Renal pelvis (tissue), 4 donors: ENCODE results near the gene PEPD. TPM values are rescaled to one million over a fixed set of nuclear protein-coding genes. Genes with fewer than 3 reads are reported as not detected.

ENCODE experiments used
- DNase-seq: peaks from one replicate; pipeline ENCODE4 v3.0.0-alpha.2; 2013
- polyA plus RNA-seq, 3 donors: library from polyadenylated mRNA; unstranded; fragments of 120-200 nt; gene quantifications; one replicate each; pipeline ENCODE4 v1.2.1, GENCODE V29; 2013; ENCODE audit not compliant: insufficient read length in 3 of 3

The PEPD gene
- polyA plus RNA-seq, 3 donors: 105 to 120 (median 116) TPM

GRCh38 chr19:33408538-33409434, 112.8 kb downstream of the PEPD start:
- no peak for DNase-seq

GRCh38 chr19:33408116-33408515, 113.5 kb downstream of the PEPD start:
- DNase-seq: no peak

- no peak for DNase-seq
Observed at GRCh38 chr19:33407716-33408115, 113.9 kb downstream of the PEPD start.

- no peak for DNase-seq
Observed at GRCh38 chr19:33407140-33407551, 114.4 kb downstream of the PEPD start.

GRCh38 chr19:33406521-33407139, 115.0 kb downstream of the PEPD start:
- DNase-seq: peak; percentile 42

GRCh38 chr19:33405553-33406461, 115.8 kb downstream of the PEPD start:
- DNase-seq: no peak

GRCh38 chr19:33405254-33405552, 116.4 kb downstream of the PEPD start:
- DNase-seq: no peak

- DNase-seq: no peak
Observed at GRCh38 chr19:33404506-33405253, 116.9 kb downstream of the PEPD start.

- DNase-seq: no peak
Observed at GRCh38 chr19:33403973-33404304, 117.7 kb downstream of the PEPD start.

- DNase-seq: no peak
Observed at GRCh38 chr19:33403221-33403972, 118.2 kb downstream of the PEPD start.

- DNase-seq: no peak
Observed at GRCh38 chr19:33402421-33403220, 119.0 kb downstream of the PEPD start.

- no peak for DNase-seq
Observed at GRCh38 chr19:33401683-33402420, 119.7 kb downstream of the PEPD start.

GRCh38 chr19:33400856-33401682, 120.5 kb downstream of the PEPD start:
- no peak for DNase-seq

- DNase-seq: no peak
Observed at GRCh38 chr19:33399745-33400681, 121.6 kb downstream of the PEPD start.

- no peak for DNase-seq
Observed at GRCh38 chr19:33399081-33399744, 122.4 kb downstream of the PEPD start.

- no peak for DNase-seq
Observed at GRCh38 chr19:33398361-33399060, 123.1 kb downstream of the PEPD start.
